ENCODE measurements around the gene NOP10. TPM values are rescaled to one million over a fixed set of nuclear protein-coding genes. Genes with fewer than 3 reads are reported as not detected.
A peak's percentile ranks its signal among the peaks of the same experiment; 100 is the strongest.
"Not testable (repeated sequence)": the region's sequence is repeated elsewhere in the genome, so short reads cannot be mapped to it uniquely, and the experiment has no call there.

NOP10 gene
- total RNA-seq, 1 experiment from 2014 or later, result 162 TPM

- Histone ChIP-seq H3K9me2 (ENCODE audit: insufficient read depth) (no peaks in the 10 kb centered on the region), H3K27me3 (ENCODE audit: insufficient read depth, low read depth) (no peaks in the 10 kb centered on the region), H3K4me1 (replicated peaks; ENCODE audit: insufficient read depth) (no peaks in the 10 kb centered on the region), H4K20me1 (ENCODE audit: insufficient read depth) (no peaks in the 10 kb centered on the region), H2AFZ (no peak overlapping the region), H3K4me3 (no peak overlapping the region), H3K79me2 (ENCODE audit: low read depth) (no peaks in the 10 kb centered on the region), H3K27ac (no peak overlapping the region), H3F3A (ENCODE audit: insufficient read depth, low read depth) (no peaks in the 10 kb centered on the region), H3K36me3 (ENCODE audit: low read depth) (no peaks in the 10 kb centered on the region), H3K4me2 (no peak overlapping the region), H3K9me3 (ENCODE audit: insufficient read depth, low read depth) (no peaks in the 10 kb centered on the region)
- BruUV-seq (replicated peaks), result no TSS peak
- intact Hi-C loops (cut with micrococcal nuclease; ENCODE audit: unreplicated experiment), result no loop called here
- no peak for TF ChIP-seq EZH2 (IDR thresholded peaks at IDR 0.05; ENCODE audit: low read depth)
- TF ChIP-seq CTCF (conservative IDR thresholded peaks at IDR 0.05), result no peak
- CTCF ChIA-PET, result no interaction called here
- no peak for DNase-seq
- POLR2A ChIA-PET (ENCODE audit: unreplicated experiment), result no interaction called here
These were observed 5.9 kb upstream of the NOP10 start for GRCh38 chr15:34348735-34349300.

GRCh38 chr15:34347951-34348638 is 5.2 kb upstream of the NOP10 start:
- no peak overlapping the region for H3K4me2 ChIP-seq
- no peaks in the 10 kb centered on the region for H3K4me1 ChIP-seq (replicated peaks; ENCODE audit: insufficient read depth)
- H2AFZ ChIP-seq, result no peak overlapping the region
- H3K9me3 ChIP-seq (ENCODE audit: insufficient read depth, low read depth), result no peaks in the 10 kb centered on the region
- no peaks in the 10 kb centered on the region for H3K27me3 ChIP-seq (ENCODE audit: insufficient read depth, low read depth)
- CTCF ChIA-PET, result no interaction called here
- DNase-seq, result no peak
- POLR2A ChIA-PET (ENCODE audit: unreplicated experiment), result no interaction called here
- no peaks in the 10 kb centered on the region for H3K79me2 ChIP-seq (ENCODE audit: low read depth)
- H3K4me3 ChIP-seq, result no peak overlapping the region
- H3K36me3 ChIP-seq (ENCODE audit: low read depth), result no peaks in the 10 kb centered on the region
- TF ChIP-seq CTCF (conservative IDR thresholded peaks at IDR 0.05), result no peak
- H3K27ac ChIP-seq, result no peak overlapping the region
- BruUV-seq (replicated peaks), result no TSS peak
- intact Hi-C loops (cut with micrococcal nuclease; ENCODE audit: unreplicated experiment), result no loop called here
- no peaks in the 10 kb centered on the region for H4K20me1 ChIP-seq (ENCODE audit: insufficient read depth)
- no peaks in the 10 kb centered on the region for H3F3A ChIP-seq (ENCODE audit: insufficient read depth, low read depth)
- no peaks in the 10 kb centered on the region for H3K9me2 ChIP-seq (ENCODE audit: insufficient read depth)

GRCh38 chr15:34342213-34342736 is 661 bp downstream of the NOP10 start:
- H3K9me2 ChIP-seq (ENCODE audit: insufficient read depth); intact Hi-C loops (cut with micrococcal nuclease; ENCODE audit: unreplicated experiment); DNase-seq; H3K27me3 ChIP-seq (ENCODE audit: insufficient read depth, low read depth); H3K36me3 ChIP-seq (ENCODE audit: low read depth); BruUV-seq (replicated peaks); H4K20me1 ChIP-seq (ENCODE audit: insufficient read depth); H3K9me3 ChIP-seq (ENCODE audit: insufficient read depth, low read depth): not testable (repeated sequence)
- Histone ChIP-seq H3F3A (ENCODE audit: insufficient read depth, low read depth) (peaks cover 17% of the 10 kb centered on the region), H2AFZ (peak overlapping the region; percentile 87), H3K4me2 (peak overlapping the region; percentile 73), H3K27ac (peak overlapping the region; percentile 81), H3K4me1 (replicated peaks; ENCODE audit: insufficient read depth) (peaks cover 11% of the 10 kb centered on the region; the same call in 1 of the 2 replicates), H3K4me3 (peak overlapping the region; percentile 83), H3K79me2 (ENCODE audit: low read depth) (peaks cover 21% of the 10 kb centered on the region)
- ChIA-PET CTCF (interaction anchor here (1.5 kb wide), 1 partner anchor 18 kb away, joined by 3 read pairs; no protein-coding TSS in a partner anchor), POLR2A (ENCODE audit: unreplicated experiment) (interaction anchor here (0.5 kb wide), 1 partner anchor 585 kb away, joined by 4 read pairs; no protein-coding TSS in a partner anchor)

Measured in PC-9 (cell line).